PC-3 (cell line): ENCODE measurements around the gene PSMC5.

Source experiments
- EZH2 ChIP-seq: fragments of 300-600 bp; sonication (generic); IDR thresholded peaks from one replicate; pipeline ENCODE4 v1.6.1; 2017; ENCODE audit warnings: antibody characterized with exemption, mild to moderate bottlenecking, low read length; ENCODE audit not compliant: unreplicated experiment
- EZH2phosphoT487 ChIP-seq: fragments of 300-600 bp; sonication (generic); IDR thresholded peaks from 2 replicates; pipeline ENCODE4 v1.6.1; 2018; ENCODE audit warnings: mild to moderate bottlenecking, antibody characterized with exemption, low read length, borderline replicate concordance
- TF ChIP-seq, protein P1 (sequence below): fragments of 300-600 bp; sonication (generic); conservative IDR thresholded peaks from 2 replicates; pipeline ENCODE4 v1.5.1; 2017; ENCODE audit warnings: antibody characterized with exemption, low read depth, mild to moderate bottlenecking, low read length

GRCh38 chr17:63820963-63821561 lies 6.2 kb upstream of the PSMC5 start:
- TF ChIP-seq, protein P1, sequence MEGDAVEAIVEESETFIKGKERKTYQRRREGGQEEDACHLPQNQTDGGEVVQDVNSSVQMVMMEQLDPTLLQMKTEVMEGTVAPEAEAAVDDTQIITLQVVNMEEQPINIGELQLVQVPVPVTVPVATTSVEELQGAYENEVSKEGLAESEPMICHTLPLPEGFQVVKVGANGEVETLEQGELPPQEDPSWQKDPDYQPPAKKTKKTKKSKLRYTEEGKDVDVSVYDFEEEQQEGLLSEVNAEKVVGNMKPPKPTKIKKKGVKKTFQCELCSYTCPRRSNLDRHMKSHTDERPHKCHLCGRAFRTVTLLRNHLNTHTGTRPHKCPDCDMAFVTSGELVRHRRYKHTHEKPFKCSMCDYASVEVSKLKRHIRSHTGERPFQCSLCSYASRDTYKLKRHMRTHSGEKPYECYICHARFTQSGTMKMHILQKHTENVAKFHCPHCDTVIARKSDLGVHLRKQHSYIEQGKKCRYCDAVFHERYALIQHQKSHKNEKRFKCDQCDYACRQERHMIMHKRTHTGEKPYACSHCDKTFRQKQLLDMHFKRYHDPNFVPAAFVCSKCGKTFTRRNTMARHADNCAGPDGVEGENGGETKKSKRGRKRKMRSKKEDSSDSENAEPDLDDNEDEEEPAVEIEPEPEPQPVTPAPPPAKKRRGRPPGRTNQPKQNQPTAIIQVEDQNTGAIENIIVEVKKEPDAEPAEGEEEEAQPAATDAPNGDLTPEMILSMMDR = no peak
- TF ChIP-seq EZH2phosphoT487 (no peak), EZH2 (no peak)
